ENCODE data around the gene MYO18A.
A peak's percentile ranks its signal among the peaks of the same experiment; 100 is the strongest.
"Not testable (repeated sequence)": the region's sequence is repeated elsewhere in the genome, so short reads cannot be mapped to it uniquely, and the experiment has no call there.

Gene MYO18A

DNA sequence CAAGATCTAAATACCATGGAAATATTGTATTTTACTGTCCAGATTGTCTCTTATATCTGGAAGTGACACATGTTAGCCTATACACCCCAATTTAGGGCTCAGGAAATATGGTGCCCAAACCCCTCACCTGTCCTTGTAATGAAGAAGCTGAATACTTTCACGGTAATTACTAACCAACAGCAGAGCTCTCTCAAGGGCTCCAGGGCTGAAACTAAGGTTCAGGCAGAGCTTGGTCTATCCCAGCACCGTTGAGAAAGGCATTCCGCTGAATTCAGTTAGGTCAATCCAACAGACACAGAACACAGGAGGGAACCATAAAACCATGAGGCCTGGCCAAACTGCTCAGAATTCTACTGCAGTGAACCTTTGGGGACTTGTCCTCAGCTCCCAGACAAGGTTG is 14.9 kb downstream of the MYO18A start:
- no peak for DNase-seq

DNA sequence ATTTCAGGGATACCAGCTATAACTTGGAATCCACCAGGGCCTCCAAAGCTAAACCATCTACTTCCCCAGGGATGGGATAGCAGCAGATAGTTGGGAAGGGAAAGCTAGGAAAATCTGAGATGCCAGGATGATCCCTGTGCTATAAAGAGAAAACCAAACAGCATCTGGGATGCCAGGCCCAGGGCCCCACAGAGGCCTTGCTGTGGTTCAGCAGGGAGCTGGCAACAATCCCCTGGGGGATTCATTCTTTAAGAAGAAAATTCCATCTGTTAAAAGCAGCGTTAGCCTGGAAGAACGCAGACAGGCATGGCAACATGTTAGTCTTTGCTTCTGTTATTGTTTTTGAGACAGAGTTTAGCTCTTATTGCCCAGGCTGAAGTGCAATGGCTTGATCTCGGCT is 16.6 kb downstream of the MYO18A start:
- DNase-seq, result no peak

DNA sequence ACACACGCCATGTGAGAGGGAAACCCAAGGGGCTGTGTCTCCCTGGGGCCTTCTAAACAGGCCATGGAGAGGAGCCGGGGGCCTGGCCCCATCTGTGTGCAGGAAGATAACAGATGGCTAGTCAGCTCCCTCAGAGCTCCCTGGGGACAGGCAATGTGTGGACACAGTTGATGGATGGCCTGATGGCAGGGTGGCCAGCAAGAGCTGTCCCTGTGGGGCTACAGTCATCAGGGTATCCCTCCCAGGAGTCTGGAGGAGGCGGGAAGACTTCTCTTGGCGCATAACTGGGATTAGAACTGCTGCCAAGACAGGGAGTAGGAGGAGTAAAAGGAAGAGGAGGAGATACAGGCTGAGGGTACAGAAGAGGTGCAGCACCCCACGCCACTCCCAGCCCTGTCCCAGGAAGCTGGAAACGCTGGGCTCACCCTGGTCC is 17.3 kb downstream of the MYO18A start:
- no peak for DNase-seq

DNA sequence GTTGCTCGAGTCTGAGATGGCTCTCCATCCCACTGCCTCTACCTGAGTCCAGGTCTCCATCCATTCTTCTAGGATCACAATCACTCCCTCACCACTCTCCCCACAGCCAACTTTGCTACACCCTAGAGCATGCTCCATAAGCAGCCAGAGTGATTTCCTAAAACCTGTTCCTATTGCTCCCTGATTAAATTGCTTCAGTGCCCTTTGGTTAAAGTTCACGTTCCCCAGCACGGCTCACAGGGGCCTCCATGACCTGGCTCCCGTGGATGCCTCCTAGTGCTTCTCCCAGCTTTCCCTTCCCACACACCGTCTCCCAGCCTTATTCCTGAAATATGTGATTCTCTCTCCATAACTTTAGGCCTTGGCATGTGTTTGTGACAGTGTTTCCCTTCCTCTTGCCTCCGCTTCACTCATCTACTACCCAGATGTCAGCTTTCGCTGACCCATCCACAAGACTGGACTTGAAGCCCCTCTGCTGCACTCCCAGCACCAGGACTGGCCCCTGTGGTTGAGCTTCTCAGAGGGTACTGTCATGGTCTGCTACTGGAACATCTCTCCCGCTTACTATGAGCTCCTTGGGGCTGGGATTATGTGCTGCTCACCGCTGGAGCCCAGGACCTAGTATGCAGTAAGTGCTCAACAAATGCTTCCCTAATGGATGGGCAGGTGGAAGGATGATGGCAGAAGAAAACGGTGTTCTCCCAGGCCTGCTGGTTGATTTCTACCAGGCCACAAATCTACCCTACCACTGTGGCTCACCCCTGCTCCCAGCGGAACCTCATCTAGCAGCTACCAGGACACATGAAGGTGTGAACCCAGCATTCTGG is 17.9 kb downstream of the MYO18A start:
- no peak for DNase-seq

- DNase-seq, result no peak
These were observed 19.9 kb downstream of the MYO18A start for GRCh38 chr17:29160253-29160652.

GRCh38 chr17:29159306-29159860 is 20.8 kb downstream of the MYO18A start:
- no peak for DNase-seq

DNA sequence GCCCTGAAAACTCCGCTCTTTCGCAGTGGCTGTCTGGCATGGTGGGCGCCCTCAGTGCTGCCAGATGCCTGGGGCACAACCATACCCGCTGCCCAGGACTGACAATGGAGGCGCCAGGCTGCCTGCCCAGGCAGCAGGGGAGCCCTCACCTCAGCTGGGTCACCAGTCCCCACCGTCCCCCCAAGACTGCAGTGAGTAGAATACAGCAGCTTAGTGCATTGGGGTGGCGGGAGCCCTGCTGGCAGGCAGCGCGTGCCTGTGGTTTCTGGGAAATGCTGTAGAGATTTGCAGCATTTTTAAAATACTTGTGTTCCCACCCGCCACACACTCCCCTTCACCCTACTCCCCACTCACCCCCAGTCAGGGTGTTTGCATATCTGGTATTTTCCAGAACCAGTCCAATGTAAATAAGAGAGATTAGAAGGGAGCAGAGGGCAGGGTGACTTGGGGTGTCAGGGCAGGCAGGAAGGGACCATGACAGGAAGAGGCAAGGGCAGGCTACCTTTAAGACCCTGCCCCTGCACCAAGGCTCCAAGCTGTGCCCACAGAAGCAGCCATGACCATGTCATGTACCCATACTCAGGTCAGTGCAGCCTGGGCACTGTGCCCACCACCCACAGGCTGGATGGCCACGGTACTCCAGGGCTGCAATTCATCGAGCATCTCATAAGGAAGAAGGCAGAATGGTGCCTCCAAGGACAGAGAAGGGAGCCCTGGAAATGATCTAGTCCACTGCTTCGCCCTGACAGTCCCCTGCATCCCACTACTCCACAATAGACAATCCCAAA is 21.5 kb downstream of the MYO18A start:
- DNase-seq, result no peak

DNA sequence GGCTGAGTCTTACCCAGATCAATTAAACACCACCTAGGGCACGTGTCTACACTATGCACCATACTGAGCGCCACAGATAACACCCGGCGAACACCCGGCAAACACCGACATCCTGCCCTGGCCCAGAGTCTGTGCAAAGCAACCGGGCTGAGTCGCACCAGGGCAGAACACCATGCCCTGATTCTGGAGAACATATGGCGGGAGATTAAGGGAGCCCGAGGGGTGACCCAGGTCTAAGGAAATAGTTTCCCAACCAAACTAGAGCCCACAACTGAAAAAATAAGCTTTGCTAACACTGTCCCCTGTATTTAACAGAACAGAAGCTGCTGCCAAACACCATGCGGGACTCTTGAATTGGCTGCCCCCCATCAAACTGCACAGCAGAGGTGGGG is 22.1 kb downstream of the MYO18A start:
- DNase-seq, result no peak

DNA sequence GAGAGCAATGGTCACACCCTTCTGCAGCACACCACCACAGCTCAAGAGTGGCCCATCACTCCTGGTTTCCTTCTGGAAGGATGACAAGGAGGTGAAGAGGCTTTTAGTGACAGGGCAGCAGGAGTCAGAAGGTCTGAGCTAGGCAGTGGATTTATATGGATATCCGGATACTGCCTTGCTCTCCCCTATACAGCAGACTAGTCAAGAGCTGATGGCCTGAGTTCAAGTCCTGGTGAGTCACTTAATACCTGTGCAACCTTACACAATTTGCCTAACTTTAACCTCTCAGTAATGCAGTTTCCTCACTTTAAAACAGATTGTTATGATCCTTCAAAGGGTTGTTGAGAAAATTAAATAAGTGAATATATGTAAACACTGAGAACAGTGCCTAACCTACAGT is 22.9 kb downstream of the MYO18A start:
- no peak for DNase-seq

DNA sequence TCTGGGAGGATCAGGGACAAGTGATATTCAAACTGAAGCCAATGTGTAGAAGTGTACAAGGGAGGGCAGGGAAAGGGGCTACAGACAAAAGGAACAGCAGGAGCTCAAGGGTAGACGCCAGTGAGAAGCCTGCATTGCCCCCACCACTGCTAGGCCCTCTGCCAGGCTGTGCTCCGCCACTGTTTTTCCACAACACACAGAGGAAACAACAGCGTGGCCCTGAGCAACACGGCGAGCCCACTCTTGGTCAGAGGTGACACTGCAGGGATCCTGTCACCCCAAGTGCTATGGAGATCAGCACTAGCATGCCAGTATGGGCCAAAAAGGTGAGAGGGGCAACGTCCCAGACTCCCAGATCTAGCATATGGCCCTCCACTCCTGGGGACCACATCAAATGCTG is 23.4 kb downstream of the MYO18A start:
- no peak for DNase-seq

DNA sequence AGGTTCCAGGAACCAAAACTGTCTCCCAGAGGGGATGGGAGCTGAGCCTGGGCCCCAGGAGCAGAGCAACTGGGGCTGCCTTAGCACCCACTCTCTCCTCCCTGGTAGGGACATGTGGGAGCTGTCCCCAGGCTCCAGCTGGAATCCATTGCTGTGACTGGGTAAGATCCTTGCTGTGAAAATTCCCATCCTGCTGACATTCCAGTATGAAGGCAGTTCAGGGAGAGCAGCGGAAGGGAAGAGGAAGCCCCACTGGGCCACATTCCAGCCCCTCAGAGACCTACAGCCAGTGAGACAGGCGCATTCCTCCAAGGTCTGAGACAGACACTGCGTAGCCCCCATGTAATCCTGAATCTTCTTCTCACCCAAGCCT is 24.2 kb downstream of the MYO18A start:
- no peak for DNase-seq

DNA sequence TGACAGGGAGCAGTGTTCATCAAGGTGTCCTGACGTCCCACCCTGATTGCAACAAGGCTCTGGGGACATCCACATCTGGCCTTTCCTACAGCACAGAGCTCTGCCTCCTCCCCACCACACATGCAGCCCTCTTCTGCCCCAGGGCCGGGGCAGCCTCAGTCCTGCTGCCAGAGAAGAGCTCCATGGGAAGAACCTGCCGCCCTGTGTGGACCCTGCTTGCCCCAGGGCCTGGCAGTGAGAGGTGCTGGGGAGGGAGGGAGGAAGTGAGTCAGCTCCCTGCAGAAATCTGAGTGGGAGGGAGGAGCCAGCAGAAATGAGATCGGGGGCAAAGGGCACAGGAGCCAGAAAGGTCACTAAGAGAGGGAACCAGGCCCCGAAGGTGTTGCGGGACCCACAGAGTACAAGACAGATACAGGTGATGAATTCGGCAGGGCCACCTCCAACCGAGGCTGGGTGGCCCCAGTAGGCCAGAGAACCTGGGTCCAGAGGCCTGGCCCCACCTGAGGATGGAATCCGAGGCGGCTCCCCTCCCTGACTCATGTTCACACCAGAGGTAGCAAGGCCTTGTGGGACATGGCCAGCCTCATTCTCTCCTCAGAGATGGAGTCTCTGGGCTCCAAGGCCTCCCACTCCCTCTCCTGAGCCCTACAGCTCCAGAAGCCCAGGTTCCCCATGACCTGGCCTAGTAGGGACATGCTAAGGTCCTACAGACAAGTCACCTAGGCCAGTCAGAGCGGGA is 24.8 kb downstream of the MYO18A start:
- DNase-seq, result no peak

GRCh38 chr17:29154516-29155226 is 25.5 kb downstream of the MYO18A start:
- no peak for DNase-seq

- no peak for DNase-seq
These were observed 28.6 kb downstream of the MYO18A start for GRCh38 chr17:29151567-29151966.

DNA sequence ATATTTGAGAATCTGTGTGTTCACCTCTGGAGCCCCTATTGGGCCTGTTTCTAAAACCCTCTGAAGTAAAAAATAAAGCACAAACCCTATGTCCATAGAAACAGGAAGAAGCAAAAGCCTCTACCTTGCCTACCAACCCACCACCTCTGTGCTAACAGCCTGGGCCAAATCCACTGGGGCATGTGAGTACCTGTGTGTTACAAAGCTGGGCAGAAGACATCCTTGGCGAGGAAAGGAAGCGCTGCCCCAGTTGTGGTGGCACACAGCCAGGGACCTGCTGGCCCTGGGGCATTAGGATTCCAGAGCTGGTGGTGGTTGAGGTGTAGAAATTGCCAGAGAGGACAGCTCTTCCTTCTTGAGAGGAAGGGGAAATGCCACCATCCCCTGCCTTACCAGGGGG is 30.0 kb downstream of the MYO18A start:
- no peak for DNase-seq

DNA sequence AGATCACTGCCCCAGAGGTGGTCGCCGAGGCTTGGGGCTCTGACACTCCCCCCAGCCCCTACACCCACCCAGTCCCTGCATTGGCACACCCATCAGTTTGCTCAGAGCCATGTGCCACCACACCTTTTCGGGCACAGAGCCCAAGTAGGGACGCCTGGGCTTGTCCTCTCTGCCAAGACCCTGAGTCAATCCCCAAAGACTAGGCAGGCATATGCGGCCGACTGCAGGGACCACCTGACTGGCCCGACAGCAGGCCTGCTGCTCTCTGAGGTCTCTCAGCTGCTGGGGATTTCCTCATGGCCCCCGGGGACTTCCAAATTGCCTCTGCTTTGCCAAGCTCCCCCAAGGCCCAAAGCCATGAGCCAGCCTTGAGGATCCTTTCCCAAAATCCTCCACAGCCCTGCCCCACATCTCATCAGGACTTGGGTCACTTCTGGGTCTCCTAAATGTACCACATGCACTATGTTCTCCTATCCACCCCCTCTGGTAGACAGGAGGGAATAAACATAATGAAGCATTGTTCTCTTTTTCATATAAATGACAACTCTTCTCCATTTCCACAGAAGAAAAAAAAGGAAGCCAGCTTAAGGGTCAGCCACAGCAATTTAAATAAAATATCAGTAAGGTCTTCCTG is 30.6 kb downstream of the MYO18A start:
- DNase-seq, result no peak

DNA sequence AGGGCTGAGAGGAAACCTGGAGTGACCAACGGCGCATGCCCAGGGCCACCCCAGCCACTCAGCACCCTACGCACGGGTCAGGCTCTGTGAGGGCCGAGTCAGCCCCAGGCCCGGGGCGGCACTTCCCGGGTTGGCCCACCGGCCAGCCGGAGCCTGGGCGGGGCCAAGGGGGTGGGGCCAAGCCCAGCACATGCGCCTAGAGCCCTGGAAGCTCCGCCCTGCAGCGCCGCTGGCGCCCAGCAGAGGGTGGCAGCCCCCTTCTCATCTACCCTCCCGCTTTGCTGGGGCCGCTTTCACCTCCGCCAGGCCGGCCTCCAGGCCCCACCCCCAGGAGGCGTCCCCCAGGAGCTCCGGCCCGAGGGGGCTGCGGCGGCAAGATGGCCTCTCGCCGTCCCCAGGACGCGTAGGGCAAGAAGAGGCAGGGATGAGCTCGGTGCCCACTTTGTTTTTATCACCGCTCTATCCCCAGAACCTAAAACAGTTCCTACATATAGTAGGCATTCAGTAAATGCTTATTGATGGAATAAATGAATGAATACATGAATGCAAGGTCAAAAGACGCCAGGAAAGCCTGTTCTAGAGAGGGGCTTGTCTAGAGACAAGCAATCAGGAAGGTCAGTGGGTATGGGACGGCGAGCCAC is 31.3 kb downstream of the MYO18A start:
- DNase-seq, result peak; percentile 78

DNA sequence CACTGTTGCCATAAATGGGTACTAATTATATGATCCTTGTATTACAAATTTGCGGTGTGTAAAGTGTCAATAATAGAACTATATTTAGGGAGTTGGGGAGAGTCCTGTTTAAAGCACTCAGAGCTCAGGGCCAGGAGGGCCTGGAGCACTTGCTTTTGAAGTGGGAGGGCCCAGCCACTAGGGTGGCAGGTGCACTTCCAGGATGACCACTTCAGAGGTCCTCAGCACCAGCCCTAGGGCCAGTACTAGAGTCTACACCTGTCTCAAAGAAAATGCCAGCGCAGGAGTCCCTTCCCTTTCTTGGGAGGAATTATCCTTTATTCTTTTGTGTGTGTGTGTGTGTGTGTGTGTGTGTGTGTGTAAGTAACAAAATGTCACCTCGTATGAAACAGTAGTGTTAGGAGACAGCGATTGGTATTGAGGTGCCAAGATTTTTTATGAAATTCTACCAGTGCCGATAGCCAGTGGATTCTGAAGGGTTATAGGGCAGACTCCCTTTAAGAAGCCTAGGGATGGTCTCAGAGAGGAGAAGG is 31.9 kb downstream of the MYO18A start:
- DNase-seq, result no peak

- no peak for DNase-seq
These were observed 32.5 kb downstream of the MYO18A start for GRCh38 chr17:29147682-29148081.

- DNase-seq, result not testable (repeated sequence)
These were observed 33.0 kb downstream of the MYO18A start for GRCh38 chr17:29147228-29147627.

- DNase-seq, result no peak
These were observed 33.7 kb downstream of the MYO18A start for GRCh38 chr17:29146369-29146972.

All from DMS153 (cell line).